ENCODE measurements around the gene C17orf113. TPM values are rescaled to one million over a fixed set of nuclear protein-coding genes. Genes with fewer than 3 reads are reported as not detected.
A peak's percentile ranks its signal among the peaks of the same experiment; 100 is the strongest.

C17orf113 gene
- total RNA-seq, 4 donors from 2014 or later = 1.6 to 8.6 (median 3.2) TPM; not detected in 1

DNA sequence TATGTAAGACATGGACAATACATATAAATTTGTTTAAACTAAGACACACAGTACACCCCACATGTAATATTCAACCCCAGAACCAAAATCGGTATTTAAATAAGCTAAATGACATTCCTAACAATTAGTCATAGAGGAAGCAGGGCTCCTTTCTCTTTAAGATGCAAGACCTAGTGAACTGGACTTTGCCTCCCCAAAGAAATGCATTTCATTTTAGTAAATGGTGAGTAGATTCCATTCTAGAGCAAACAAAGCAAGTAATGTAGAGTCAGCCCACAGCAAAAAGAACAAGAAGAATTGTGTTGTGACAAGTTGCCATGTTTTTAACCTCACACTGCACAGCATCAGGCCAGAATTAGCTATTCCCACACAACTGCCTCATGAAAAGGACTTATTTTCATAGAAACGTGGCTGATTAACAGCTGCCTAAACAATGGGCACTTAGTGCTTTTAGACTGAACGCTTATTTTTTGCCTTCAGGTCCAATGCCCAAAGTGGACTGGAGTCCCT is 47.6 kb downstream of the C17orf113 start:
- no peaks in the 10 kb centered on the region for H3K27me3 ChIP-seq
- no peak for DNase-seq
- H3K4me3 ChIP-seq = no peak overlapping the region
- no peaks in the 10 kb centered on the region for H3K9me3 ChIP-seq
- H3K27ac ChIP-seq = peak overlapping the region in 1 of 4 donors; percentile 34
- H3K36me3 ChIP-seq = peaks cover 0 to 33% (median 0%) of the 10 kb centered on the region in 3 donors
- TF ChIP-seq POLR2A (IDR thresholded peaks at IDR 0.05) = no peak
- no peak for TF ChIP-seq CTCF (IDR thresholded peaks at IDR 0.05)
- H3K4me1 ChIP-seq = peaks cover 0 to 34% (median 0%) of the 10 kb centered on the region in 4 donors

- no peak overlapping the region for H3K4me3 ChIP-seq
- peaks cover 0 to 34% (median 0%) of the 10 kb centered on the region in 4 donors for H3K4me1 ChIP-seq
- no peaks in the 10 kb centered on the region for H3K27me3 ChIP-seq
- no peaks in the 10 kb centered on the region for H3K9me3 ChIP-seq
- DNase-seq = no peak
- H3K36me3 ChIP-seq = peaks cover 0 to 39% (median 0%) of the 10 kb centered on the region in 3 donors
- no peak overlapping the region for H3K27ac ChIP-seq
- no peak for TF ChIP-seq POLR2A (IDR thresholded peaks at IDR 0.05)
- TF ChIP-seq CTCF (IDR thresholded peaks at IDR 0.05) = no peak
Observed at GRCh38 chr17:42002175-42002791, 48.1 kb downstream of the C17orf113 start.

DNA sequence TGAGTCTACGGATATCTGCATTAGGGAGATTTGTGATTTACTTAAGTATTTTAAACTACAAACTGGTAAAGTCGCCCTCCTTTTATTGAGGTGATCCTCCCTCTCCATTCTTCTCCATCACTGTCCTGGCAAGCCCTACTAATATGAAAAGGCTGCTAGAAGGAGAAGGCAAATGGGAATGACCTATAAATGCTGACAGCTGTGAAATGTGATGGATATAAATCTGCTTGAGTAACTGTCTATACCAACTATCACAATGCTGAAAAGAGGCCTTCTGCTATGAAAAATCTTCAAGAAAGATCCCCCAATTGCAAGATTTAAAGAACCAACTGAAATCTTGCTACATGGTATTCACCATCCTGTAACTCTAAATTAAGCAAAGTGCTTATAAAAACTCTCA is 48.7 kb downstream of the C17orf113 start:
- DNase-seq = no peak
- H3K9me3 ChIP-seq = no peaks in the 10 kb centered on the region
- H3K4me1 ChIP-seq = peaks cover 0 to 34% (median 0%) of the 10 kb centered on the region in 4 donors
- TF ChIP-seq CTCF (IDR thresholded peaks at IDR 0.05) = no peak
- TF ChIP-seq POLR2A (IDR thresholded peaks at IDR 0.05) = no peak
- peaks cover 0 to 40% (median 0%) of the 10 kb centered on the region in 3 donors for H3K36me3 ChIP-seq
- no peaks in the 10 kb centered on the region for H3K27me3 ChIP-seq
- H3K4me3 ChIP-seq = no peak overlapping the region
- no peak overlapping the region for H3K27ac ChIP-seq

GRCh38 chr17:42000413-42001133 is 49.8 kb downstream of the C17orf113 start:
- Histone ChIP-seq H3K27me3 (no peaks in the 10 kb centered on the region), H3K27ac (peak overlapping the region in 3 of 4 donors; percentile 23 to 61 (median 34)), H3K9me3 (no peaks in the 10 kb centered on the region), H3K36me3 (peaks cover 0 to 52% (median 0%) of the 10 kb centered on the region in 3 donors), H3K4me1 (peaks cover 0 to 34% (median 0%) of the 10 kb centered on the region in 4 donors), H3K4me3 (no peak overlapping the region)
- DNase-seq = no peak
- TF ChIP-seq POLR2A (IDR thresholded peaks at IDR 0.05) (no peak), CTCF (IDR thresholded peaks at IDR 0.05) (no peak)

- no peak for TF ChIP-seq CTCF (IDR thresholded peaks at IDR 0.05)
- TF ChIP-seq POLR2A (IDR thresholded peaks at IDR 0.05) = no peak
- no peaks in the 10 kb centered on the region for H3K27me3 ChIP-seq
- DNase-seq = no peak
- H3K9me3 ChIP-seq = no peaks in the 10 kb centered on the region
- H3K27ac ChIP-seq = no peak overlapping the region
- H3K4me1 ChIP-seq = peaks cover 0 to 26% (median 0%) of the 10 kb centered on the region in 4 donors
- H3K36me3 ChIP-seq = peaks cover 0 to 72% (median 0%) of the 10 kb centered on the region in 3 donors
- no peak overlapping the region for H3K4me3 ChIP-seq
Observed at GRCh38 chr17:41998497-41998896, 51.9 kb downstream of the C17orf113 start.
